ENCODE measurements around the gene SLC9A9.

Gene SLC9A9

GRCh38 chr3:143753456-143753855 is 94.8 kb downstream of the SLC9A9 start:
- DNase-seq (ENCODE audit: low read depth), result no peak
- H3K4me3 ChIP-seq (ENCODE audit: low read length), result no peak overlapping the region
- no peak for TF ChIP-seq CTCF (IDR thresholded peaks at IDR 0.05; ENCODE audit: insufficient read depth, low read depth, low read length, missing control alignments)

GRCh38 chr3:143753006-143753405 is 95.3 kb downstream of the SLC9A9 start:
- DNase-seq (ENCODE audit: low read depth), result no peak
- H3K4me3 ChIP-seq (ENCODE audit: low read length), result no peak overlapping the region
- TF ChIP-seq CTCF (IDR thresholded peaks at IDR 0.05; ENCODE audit: insufficient read depth, low read depth, low read length, missing control alignments), result no peak

- no peak overlapping the region for H3K4me3 ChIP-seq (ENCODE audit: low read length)
- TF ChIP-seq CTCF (IDR thresholded peaks at IDR 0.05; ENCODE audit: insufficient read depth, low read depth, low read length, missing control alignments), result no peak
- DNase-seq (ENCODE audit: low read depth), result no peak
Measured at GRCh38 chr3:143751643-143752178, 96.6 kb downstream of the SLC9A9 start.

- no peak for TF ChIP-seq CTCF (IDR thresholded peaks at IDR 0.05; ENCODE audit: insufficient read depth, low read depth, low read length, missing control alignments)
- no peak overlapping the region for H3K4me3 ChIP-seq (ENCODE audit: low read length)
- peak; percentile 59 for DNase-seq (ENCODE audit: low read depth)
Measured at GRCh38 chr3:143750841-143751240, 97.4 kb downstream of the SLC9A9 start.

GRCh38 chr3:143749926-143750325 is 98.3 kb downstream of the SLC9A9 start:
- no peak for DNase-seq (ENCODE audit: low read depth)
- no peak overlapping the region for H3K4me3 ChIP-seq (ENCODE audit: low read length)
- TF ChIP-seq CTCF (IDR thresholded peaks at IDR 0.05; ENCODE audit: insufficient read depth, low read depth, low read length, missing control alignments), result no peak

- TF ChIP-seq CTCF (IDR thresholded peaks at IDR 0.05; ENCODE audit: insufficient read depth, low read depth, low read length, missing control alignments), result no peak
- no peak overlapping the region for H3K4me3 ChIP-seq (ENCODE audit: low read length)
- peak; percentile 53 for DNase-seq (ENCODE audit: low read depth)
Measured at GRCh38 chr3:143737065-143737464, 111.2 kb downstream of the SLC9A9 start.

All from epithelial cell of esophagus (primary cell).